NCI-H226 (cell line): ENCODE results near the gene NKX1-1.

ENCODE experiments used
- DNase-seq: peaks from one replicate; pipeline ENCODE4 v3.0.0-alpha.2; 2015

Gene NKX1-1

GRCh38 chr4:1370321-1371124, 35.7 kb downstream of the NKX1-1 start:
- no peak for DNase-seq

- DNase-seq: no peak
Measured at GRCh38 chr4:1369479-1370079, 36.7 kb downstream of the NKX1-1 start.

- no peak for DNase-seq
Measured at GRCh38 chr4:1369091-1369450, 37.2 kb downstream of the NKX1-1 start.

- DNase-seq: no peak
Measured at GRCh38 chr4:1368421-1369090, 37.7 kb downstream of the NKX1-1 start.

DNA sequence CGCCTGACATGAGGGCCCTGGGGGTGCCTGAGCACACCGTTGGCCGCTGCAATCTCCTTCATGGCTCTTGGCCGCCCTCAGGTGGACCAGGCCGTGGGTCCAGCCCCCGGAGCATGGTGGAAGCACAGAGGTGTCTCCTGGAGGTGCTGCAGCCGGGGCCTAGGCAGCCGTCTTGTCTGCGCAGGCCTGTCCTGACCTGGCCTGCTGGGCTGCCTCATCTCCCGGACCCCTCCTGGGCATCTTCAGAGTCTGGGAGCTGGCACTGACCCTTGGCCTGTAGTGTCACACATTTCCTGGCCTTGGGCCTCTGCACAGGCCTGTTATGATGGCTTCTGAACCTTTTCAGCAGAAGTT, 38.3 kb downstream of the NKX1-1 start:
- DNase-seq: no peak

- DNase-seq: no peak
Measured at GRCh38 chr4:1367230-1367935, 38.9 kb downstream of the NKX1-1 start.

GRCh38 chr4:1366371-1367229, 39.6 kb downstream of the NKX1-1 start:
- DNase-seq: no peak

GRCh38 chr4:1365271-1366178, 40.7 kb downstream of the NKX1-1 start:
- DNase-seq: no peak

GRCh38 chr4:1364748-1365147, 41.5 kb downstream of the NKX1-1 start:
- DNase-seq: no peak

DNA sequence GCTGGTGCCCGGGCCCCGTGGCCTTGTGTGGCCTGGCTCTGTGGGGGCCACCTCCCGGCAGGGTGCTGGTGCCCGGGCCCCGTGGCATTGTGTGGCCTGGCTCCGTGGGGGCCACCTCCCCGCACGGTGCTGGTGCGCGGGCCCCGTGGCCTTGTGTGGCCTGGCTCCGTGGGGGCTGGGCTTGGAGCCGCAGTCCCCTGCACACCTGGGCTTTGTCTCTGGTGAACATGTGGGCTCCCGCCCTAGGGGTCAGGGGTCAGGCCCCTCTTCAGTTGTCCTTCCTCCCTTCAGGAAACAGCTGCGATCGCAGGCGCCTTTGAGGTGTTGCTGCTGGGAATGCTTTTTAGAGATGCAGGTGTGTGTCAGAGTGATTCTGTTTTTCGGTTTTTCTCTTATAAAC, 42.0 kb downstream of the NKX1-1 start:
- no peak for DNase-seq

- DNase-seq: no peak
Measured at GRCh38 chr4:1363513-1363912, 42.7 kb downstream of the NKX1-1 start.

- DNase-seq: no peak
Measured at GRCh38 chr4:1362521-1362920, 43.7 kb downstream of the NKX1-1 start.

GRCh38 chr4:1362046-1362445, 44.2 kb downstream of the NKX1-1 start:
- DNase-seq: no peak

DNA sequence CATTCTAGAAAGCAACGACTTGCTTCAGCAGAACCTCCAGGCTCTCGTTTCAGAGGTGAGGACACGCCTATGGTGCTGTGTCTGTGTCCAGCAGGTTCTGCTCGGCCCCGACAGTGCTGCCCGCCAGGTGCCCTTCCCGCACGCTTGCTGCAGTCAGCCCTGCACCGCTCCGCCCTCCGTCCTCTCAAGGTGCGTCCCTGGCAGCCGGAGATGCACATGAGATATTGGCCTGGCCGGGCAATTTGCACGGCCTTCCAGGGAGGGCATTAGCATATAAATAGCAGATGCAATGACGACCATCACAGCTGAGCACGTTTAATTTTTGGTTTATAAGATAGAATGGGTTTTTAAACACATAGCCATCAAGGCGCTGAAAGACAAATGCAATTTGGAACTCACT, 44.8 kb downstream of the NKX1-1 start:
- no peak for DNase-seq

DNA sequence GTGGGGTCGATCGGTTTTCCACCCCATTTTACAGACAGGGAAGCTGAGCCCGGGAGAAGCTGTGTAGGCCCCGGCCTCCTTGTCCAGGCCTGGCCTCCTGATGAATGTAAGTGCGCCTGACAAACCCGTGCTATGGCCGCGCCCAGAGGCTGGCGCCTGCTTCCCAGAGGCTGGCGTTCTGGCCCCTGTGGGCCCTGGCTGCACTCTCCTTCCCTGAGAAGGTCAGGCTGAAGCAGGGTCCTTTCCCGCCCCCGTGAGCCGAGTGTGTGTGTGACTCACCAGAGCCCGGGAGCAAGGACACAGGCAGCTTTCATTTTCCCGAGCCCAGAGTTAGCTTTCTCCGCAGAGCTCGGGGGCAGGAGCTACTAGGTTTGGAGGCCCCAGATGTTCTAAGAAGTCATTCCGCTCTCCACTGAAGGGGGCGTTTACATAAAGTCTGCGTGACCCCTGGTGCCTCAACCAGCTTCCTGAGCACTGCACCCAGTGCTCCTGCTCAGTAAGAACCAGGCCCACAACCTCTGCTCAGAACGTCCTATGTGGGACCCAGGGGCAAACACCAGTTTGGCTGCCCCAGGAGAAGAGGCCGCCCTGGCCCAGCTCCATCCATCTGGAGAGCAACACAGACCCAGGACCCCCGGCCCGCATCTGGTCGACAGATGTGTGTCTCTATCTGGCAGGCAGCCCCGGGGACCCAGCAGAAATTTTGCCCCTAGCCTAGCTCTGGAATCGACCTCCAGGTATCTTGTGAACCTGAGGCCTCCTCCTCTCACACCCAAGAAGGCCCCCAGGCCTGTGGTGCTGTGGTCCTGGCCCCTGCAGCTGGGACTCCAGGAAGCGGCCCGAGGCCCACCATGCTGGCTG, 45.6 kb downstream of the NKX1-1 start:
- no peak for DNase-seq

DNA sequence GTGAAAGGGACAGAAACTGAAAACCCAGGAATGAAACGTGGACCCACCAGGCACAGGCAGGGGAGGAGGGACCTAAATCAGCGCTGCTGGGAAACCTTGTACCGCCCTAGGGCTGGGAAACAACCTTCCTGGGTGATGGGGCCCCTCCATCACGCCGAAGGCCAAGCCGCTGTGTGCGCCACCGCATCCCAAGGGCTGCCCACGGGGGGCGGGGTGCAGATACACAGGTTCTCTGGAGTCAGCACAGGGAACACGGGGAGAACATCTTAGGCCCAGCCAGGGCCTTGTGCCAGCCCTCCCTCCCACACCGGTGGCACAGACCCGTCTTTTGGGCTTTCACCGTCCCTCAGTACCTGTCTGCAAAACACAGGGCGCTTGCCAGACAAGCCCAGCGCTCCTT, 46.3 kb downstream of the NKX1-1 start:
- no peak for DNase-seq

- no peak for DNase-seq
Measured at GRCh38 chr4:1359144-1359501, 47.1 kb downstream of the NKX1-1 start.

DNA sequence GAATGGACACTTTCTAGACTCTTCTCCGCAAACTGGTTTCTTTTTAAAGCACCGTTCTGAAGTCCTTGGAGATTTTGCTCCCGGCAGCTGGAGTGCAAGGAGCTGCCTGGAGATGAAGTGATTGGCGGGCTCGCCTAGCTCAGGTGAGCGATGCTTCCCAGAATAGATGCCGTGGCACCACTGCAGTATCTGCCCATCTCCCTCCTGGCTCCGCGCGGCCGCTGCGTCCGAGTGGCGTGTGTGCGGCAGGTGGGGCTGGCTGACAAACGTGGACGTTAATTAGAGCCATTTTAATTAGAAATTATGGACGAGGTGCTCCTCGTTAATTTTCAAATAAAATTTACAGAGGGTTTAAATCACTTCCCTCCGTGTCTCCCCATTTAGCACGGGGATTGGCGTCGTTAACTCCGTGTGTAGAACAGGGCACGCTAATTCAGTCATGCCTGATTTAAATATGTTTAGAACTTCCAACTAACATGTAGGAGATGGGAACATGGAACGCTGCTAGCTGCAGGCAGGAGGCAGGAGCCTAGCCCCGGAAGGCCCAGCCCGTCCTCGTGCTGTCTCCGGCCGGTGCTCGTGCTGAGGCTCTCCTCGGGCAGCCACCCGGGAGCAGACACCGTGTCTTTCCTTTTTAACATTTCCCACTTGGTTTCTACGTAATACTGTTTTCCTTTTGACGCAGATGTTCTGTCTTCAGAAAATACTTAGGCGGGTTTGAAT, 47.7 kb downstream of the NKX1-1 start:
- no peak for DNase-seq

GRCh38 chr4:1357356-1358248, 48.6 kb downstream of the NKX1-1 start:
- no peak for DNase-seq
